Measurements from ENCODE around the gene SMAD5. TPM values are rescaled to one million over a fixed set of nuclear protein-coding genes. Genes with fewer than 3 reads are reported as not detected.
A peak's percentile ranks its signal among the peaks of the same experiment; 100 is the strongest.

The SMAD5 gene
- total RNA-seq, 1 donor from 2014 or later, result 37.2 TPM

DNA sequence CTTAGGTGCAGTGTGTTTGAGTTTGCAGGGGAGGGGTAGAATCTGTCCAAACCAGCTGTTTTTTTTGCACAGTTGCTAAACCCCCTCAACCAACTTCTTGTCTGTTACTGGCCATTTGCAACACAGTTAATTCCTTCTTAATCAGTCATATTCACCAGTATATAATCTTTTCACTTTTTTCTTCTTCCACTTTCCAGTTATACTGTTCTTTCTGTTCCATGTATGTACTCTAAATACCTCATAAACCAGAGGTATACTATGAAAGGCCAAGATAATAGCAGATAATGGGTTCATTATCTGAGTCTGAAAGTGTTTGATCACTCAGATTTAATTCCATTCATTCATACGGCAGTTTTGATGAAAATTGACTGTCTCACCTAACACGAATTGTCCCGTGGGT, 11.1 kb downstream of the SMAD5 start:
- DNase-seq, result no peak
- ATAC-seq (ENCODE audit: poor library complexity), result no peak
- intact Hi-C loops (cut with DNase I), result no loop called here

DNA sequence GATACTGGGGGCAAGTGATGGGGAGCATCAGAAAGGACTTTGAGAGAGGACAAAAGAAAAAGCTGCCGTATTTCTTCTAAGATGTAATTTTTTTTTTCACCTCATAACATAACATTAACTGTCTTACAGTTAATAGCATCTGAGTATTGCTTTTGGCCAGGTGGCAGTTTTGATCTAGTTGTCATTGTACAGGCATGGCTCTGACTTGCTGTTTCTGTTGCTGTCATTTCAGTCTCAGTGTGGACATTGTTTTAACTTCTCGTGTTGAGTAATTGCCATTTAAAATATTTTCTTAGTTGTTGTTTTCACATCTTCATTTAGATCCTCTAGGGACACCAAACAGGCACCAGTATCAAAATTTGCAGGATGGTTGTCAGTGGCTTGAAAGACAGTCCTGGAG, 12.4 kb downstream of the SMAD5 start:
- DNase-seq (no peak), ATAC-seq (ENCODE audit: poor library complexity) (no peak)
- intact Hi-C loops (cut with DNase I), result no loop called here

DNA sequence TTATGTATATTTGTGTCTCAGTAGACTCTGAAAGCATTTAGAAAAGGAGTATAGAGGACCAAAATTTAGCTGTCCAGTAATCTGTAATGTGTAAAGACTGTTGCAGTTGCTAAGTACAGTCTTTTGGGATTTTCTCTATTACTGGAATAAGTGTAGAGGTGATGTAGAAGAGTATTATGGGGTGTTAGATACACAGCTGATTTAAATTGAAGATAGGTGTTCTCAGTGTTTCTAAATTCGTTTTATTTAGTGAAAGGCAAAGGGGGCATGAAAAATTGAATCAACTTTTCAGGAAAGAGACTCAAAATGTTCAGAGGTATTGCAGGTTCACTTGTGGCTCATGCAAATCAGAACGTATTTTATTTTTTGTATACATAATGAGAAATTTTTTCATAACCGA, 13.6 kb downstream of the SMAD5 start:
- DNase-seq (no peak), ATAC-seq (ENCODE audit: poor library complexity) (no peak)
- intact Hi-C loops (cut with DNase I), result no loop called here

DNA sequence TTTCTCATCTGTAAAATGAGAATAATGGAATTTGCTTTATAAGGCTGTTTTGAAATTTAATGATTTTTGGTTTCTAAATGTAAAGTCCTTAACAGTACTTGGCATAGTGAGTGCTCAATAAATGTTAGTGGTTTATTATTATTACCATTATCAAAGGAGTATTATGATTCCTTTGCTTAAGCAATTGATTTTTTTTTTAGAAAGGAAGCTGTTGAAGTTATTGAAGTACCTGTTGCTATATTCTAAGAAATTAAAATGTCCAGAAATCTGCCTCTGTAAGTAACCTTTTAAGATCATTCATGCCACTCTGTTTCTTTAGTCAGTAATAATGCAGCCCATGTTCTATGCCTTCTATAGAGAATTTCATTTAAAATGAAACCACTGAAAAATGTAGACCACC, 15.0 kb downstream of the SMAD5 start:
- DNase-seq (no peak), ATAC-seq (ENCODE audit: poor library complexity) (no peak)
- intact Hi-C loops (cut with DNase I), result no loop called here

DNA sequence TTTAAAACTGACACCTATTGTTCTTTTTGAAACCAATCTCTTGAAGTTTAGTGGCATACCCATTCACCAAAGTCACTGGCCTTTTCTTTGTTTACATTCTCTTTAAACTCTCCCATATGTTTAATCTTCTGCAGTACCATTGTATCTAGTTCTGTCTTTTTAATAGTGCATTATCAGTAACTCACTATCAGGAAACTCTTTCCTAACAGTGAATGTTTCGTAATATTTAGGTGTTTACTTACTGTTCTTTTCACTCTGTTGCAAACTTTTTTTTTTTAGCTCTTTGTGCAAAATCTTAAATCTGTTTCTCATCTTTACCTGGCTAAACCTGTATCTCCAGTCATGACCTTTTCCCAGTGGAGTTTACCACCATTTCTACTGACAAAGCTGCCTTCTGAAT, 17.2 kb downstream of the SMAD5 start:
- no peak for DNase-seq
- intact Hi-C loops (cut with DNase I), result no loop called here
- ATAC-seq (ENCODE audit: poor library complexity), result no peak

DNA sequence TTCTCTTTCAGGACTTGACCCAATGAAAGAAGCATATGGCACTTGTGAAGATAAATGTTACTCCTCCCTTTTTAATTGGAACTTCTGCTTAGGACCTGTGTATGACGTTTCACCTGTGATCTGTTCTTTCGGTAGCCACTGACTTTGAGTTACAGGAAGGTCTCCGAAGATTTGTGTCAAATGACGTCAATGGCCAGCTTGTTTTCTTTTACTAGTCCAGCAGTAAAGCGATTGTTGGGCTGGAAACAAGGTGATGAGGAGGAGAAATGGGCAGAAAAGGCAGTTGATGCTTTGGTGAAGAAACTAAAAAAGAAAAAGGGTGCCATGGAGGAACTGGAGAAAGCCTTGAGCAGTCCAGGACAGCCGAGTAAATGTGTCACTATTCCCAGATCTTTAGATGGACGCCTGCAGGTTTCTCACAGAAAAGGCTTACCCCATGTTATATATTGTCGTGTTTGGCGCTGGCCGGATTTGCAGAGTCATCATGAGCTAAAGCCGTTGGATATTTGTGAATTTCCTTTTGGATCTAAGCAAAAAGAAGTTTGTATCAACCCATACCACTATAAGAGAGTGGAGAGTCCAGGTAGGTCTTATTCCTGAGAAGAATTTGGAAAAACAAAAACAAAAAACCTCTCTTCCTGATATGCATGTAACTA, 21.1 kb downstream of the SMAD5 start:
- no peak for ATAC-seq (ENCODE audit: poor library complexity)
- intact Hi-C loops (cut with DNase I), result no loop called here
- DNase-seq, result no peak

DNA sequence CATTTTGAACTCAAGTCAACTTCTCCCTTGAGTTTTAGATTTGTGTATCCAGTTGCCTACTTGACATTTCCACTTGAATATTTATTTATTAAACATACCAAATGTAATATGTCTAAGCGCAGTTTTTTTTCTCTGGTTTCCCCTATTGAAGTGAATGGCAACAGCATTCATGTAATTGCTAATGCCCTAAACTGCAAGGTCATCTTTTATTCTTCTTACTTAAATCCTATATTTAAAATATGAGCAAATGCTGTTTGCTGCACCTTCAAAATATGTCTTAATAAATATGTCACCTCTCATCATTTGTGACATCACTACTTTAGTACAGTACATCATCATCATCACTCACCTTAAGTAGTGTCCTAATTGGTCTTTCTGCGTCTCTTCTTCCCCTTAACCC, 22.4 kb downstream of the SMAD5 start:
- no peak for ATAC-seq (ENCODE audit: poor library complexity)
- intact Hi-C loops (cut with DNase I), result no loop called here
- DNase-seq, result no peak

DNA sequence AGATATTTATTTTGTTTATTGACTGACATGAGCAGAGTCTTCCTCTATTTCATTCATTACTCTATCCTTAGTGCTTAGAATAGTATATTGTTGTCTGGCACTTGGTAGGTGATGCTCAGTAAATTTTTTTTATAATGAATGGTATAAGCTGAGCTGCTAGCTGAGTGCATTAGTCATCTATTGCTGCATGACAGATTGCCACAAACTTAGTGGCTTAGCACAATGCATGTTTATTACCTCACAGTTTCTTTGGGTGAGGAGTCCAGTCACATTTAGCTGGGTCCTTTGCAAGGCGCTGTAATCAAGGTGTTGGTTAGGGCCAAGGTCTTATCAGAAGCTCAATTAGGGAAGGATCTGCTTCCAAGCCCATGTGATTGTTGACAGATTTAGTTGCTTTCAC, 23.1 kb downstream of the SMAD5 start:
- intact Hi-C loops (cut with DNase I), result no loop called here
- no peak for DNase-seq
- ATAC-seq (ENCODE audit: poor library complexity), result no peak

DNA sequence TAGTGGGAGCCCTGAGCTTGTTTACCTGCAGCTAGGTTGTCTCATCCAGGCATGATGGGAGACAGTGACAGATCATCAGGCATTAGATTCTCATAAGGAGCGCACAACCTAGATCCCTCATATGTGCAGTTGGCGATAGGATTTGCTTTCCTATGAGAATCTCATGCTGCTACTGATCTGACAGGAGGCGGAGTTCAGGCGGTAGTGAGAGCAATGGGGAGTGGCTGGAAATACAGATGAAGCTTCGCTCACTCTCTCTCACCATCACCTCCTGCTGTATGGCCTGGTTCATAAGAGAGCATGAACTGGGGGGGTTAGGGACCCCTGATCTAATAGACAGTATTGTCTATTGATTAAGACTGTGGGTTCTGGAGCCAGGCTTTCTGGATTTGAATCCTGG, 24.9 kb downstream of the SMAD5 start:
- intact Hi-C loops (cut with DNase I), result no loop called here
- DNase-seq (no peak), ATAC-seq (ENCODE audit: poor library complexity) (no peak)

DNA sequence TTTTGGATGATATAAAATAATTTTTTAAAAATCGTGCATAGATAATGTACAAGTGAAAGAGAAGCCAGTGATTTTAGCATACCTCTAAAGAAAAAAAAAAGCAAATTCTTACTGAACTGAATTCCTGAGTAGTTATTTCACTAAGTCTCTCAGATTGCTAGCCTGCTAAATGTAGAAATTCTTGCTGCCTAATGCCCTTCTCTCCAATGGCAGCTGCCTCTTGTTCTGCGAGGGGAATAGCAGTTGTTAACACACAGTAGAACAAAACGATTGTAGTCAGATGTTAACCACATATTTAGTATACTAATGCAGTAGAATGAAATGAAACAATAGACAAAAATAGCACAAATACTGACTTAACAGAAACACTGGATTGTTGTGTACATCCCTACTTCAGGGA, 26.8 kb downstream of the SMAD5 start:
- no peak for DNase-seq
- intact Hi-C loops (cut with DNase I), result no loop called here
- peak; percentile 34 for ATAC-seq (ENCODE audit: poor library complexity)

DNA sequence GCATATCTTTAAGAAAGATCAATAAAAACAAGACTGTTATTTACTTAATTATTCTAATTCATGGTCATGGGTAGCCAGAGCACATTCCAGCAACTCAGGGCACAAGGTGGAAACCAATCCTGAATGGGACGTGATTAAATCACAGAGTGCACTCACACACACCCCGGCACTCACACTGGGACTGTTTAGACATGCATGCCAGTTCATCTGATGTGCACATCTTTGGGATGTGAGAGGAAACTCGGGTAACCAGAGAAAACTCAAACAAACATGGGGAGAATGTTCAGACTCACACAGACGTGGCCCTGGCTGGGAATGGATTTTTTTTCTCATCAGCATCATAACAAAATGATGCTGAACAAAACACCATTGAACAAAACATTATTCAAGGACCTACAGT, 29.4 kb downstream of the SMAD5 start:
- intact Hi-C loops (cut with DNase I), result no loop called here
- DNase-seq (no peak), ATAC-seq (ENCODE audit: poor library complexity) (peak; percentile 31)

DNA sequence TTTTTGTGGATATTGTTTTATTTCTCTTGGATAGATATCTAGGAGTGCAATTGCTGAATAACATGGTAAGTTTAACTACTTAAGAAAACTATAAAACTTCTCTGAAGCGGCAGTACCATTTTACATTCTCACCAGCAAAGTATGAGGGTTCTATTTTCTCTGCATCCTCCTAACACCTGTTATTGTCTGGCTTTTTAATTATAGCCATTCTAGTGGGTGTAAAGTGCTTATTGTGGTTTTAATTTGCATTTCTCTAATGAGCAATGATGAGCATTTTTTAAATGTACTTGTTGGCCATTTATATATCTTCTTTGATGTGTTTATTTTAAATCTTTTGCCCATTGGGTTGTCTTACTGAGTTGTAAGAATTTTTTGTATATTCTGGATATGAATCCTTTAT, 31.6 kb downstream of the SMAD5 start:
- ATAC-seq (ENCODE audit: poor library complexity) (no peak), DNase-seq (no peak)
- intact Hi-C loops (cut with DNase I), result no loop called here

DNA sequence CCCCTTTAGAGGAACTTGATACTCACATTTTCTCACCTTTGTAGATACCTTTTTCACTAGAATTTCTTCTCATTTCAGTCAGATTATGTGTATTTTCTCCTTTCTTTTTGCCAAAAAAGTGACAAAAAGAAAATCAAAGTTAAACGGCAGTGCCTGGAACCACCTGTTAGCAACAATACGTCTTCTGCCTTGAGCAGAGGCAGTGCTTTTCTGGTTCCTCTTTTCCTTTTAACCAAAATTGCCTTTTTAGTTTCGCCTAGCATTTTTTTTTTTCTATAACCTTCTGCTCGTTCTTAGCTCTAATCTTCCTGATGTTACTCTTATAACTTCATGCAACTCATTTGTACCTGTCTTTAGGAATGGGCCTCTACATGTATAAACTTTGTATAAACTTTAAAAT, 34.3 kb downstream of the SMAD5 start:
- intact Hi-C loops (cut with DNase I), result no loop called here
- DNase-seq (no peak), ATAC-seq (ENCODE audit: poor library complexity) (no peak)

DNA sequence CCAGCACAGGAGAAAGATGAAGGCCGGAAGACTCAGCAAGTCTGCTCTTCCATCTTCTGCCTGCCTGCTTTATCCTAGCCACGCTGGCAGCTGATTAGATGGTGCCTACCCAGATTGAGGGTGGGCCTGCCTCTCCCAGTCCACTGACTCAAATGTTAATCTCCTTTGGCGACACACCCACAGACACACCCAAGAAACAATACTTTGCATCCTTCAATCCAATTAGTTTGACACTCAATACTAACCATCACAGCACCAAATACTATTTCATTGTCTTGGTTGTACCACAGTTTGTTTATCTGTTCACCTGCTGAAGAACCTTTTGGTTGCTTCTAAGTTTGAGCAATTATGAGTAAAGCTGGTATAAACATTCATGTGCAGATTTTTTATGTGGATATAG, 36.6 kb downstream of the SMAD5 start:
- ATAC-seq (ENCODE audit: poor library complexity) (no peak), DNase-seq (no peak)
- intact Hi-C loops (cut with DNase I), result no loop called here

DNA sequence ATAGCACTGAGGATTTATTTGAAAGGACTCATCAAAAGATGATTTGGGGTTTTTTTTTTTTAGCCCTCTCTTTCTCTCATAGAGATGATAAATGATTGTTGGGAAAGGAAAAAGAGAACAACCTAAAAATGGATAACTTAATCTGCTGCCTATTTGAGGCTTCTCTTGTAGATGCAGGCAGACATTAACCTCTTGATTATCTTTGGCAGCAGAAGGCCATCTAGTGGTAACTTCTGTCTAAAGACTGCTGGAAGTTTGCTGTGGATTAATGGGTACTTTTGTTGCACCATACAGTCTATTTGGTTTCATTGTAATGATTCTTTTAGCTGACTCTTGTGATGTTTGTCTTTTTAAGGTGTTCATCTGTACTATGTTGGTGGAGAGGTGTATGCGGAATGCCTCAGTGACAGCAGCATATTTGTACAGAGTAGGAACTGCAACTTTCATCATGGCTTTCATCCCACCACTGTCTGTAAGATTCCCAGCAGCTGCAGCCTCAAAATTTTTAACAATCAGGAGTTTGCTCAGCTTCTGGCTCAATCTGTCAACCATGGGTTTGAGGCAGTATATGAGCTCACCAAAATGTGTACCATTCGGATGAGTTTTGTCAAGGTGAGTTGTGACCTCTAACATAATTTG, 41.5 kb downstream of the SMAD5 start:
- DNase-seq (no peak), ATAC-seq (ENCODE audit: poor library complexity) (peak; percentile 73)
- intact Hi-C loops (cut with DNase I), result loop anchor here (5.0 to 10.0 kb wide), 2 partner anchors 109 to 227 kb away; no protein-coding TSS in a partner anchor

DNA sequence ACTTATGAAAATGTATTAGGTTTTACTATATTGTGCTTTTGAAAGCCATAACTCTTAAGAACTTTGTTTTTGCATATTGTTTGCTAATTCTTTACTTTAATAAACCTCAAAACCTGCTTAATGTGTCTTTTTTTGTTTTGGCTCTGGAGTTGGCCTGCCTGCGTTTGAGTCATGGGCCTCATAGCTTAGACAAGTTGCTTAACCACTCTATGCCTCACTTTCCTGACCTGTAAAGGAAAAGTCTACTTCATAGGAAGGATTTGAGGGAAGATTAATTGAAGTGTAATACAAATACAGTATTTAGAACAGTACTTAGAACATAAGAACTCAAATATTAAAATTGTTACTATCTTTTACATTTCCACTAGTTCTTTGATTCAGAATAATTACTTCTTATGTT, 50.0 kb downstream of the SMAD5 start:
- no peak for DNase-seq
- ATAC-seq (ENCODE audit: poor library complexity), result no peak
- intact Hi-C loops (cut with DNase I), result no loop called here

DNA sequence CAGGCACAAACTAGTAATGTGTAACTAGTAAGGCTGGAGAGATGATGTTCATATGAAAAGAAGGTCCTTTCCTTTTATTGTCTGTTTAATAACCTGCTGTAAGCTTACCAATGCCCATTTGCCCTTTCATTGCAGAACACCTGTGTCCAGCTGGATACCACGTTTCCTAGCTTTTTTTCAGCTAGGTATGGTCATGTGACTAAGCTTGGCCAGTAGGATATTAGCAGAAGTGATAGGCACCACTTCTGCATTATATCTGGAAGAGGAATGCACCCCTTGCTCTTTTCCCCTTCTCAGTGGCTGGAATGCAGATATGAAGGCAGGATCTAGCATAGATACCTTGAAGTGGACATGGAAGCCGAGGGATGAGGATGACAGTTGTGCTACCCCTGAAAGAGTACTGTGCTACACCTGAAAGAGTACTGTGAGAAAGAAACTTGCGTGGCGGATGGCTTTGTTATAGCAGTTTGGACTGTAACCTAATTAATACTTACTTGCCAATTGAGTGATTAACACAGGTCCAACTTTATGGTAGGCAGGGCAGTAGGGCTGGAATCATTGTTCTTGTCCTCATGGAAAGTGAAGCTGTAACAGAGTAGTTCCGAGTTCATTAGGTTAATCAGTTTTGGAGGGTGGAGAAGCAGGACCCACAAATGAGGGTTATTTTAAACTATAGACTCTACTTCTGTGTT, 53.5 kb downstream of the SMAD5 start:
- ATAC-seq (ENCODE audit: poor library complexity) (no peak), DNase-seq (no peak)
- intact Hi-C loops (cut with DNase I), result no loop called here

DNA sequence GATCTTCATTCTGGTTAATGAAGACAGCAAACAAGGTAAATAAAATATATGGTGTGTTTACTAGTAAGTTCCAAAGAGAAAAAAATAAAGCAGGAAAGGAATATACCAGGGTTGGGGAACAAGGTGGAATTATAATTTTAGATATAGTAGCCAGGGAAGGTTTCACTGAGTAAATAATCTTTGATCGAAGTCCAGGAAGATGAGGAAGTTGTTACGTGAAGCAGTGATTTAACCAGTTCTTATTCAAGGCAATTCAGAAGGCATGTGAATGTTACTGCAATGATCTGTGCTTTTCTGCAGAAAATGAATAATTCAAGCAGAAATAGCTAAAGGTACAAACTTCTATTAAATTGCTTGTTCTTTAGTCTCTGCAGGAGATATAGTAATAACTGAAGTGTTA, 54.2 kb downstream of the SMAD5 start:
- DNase-seq, result no peak
- intact Hi-C loops (cut with DNase I), result no loop called here
- no peak for ATAC-seq (ENCODE audit: poor library complexity)

DNA sequence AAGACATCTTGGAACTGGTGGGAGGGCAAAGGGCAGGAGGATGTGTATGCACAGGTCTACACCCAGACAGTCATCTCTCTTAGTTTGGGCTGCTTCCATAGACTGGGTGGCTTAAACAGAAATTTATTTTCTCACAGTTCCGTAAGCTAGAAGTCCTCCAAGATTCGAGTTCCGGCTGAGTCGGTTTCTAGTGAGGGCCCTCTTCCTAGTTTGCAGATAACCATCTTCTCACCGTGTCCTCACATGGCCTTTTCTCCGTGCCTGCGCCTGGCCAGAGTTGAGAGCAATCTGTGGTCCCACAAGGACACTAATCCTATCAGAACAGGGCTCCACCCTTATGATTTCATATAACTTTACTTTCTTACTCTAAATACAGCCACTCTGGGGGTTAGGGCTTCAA, 56.2 kb downstream of the SMAD5 start:
- DNase-seq (no peak), ATAC-seq (ENCODE audit: poor library complexity) (no peak)
- intact Hi-C loops (cut with DNase I), result no loop called here

DNA sequence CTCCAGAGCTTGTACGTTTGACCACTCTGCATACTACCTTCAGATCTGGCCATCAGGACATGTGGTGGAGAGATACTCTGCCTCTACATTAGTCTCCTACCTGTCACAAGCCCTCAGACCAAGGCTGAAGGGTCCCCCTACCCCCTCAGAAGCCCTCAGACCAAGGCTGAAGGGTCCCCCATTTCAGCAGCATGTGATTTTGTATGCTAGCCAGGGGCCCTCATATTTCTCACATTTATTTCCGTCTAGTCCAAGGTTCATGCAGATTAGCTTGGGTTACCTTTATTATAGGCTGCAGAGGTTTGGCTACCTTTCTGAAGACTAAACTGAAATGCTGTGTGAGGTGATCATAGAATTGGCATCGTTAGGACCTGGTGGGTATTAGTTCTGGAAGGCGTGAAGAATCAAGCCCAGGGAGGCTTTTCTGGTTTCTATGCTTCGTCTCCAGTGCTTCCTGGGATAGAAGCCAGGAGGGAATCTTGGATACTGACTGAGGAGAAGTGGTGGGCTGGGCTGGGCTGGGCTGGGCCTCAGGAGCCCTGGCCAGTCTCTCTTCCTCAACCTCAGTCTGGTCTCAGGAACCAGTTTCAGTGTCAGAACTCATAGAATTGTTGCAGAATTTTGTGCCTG, 57.6 kb downstream of the SMAD5 start:
- ATAC-seq (ENCODE audit: poor library complexity), result no peak
- intact Hi-C loops (cut with DNase I), result no loop called here
- no peak for DNase-seq

Measured in Right ventricle myocardium superior (tissue), 1 donor.